Right lobe of liver (tissue), 6 donors: ENCODE measurements around the gene FEM1C. TPM values are rescaled to one million over a fixed set of nuclear protein-coding genes. Genes with fewer than 3 reads are reported as not detected.

ENCODE experiments used
- ATAC-seq, 4 donors: fragments of 200-7000 bp; cut with Tn5 transposase; one replicate each; pipeline ENCODE4 v1.9.1; 2020; ENCODE audit warnings: mild to moderate bottlenecking in 4 of 4, moderate library complexity in 4 of 4
- DNase-seq, 3 donors: peaks; one replicate each; pipeline ENCODE4 v3.0.0-alpha.2; 2020
- H3K27ac ChIP-seq, 3 donors: fragments of 200-600 bp; one replicate each; pipeline ENCODE4 v1.8.0; 2022
- H3K27me3 ChIP-seq, 2 donors: fragments of 200-600 bp; one replicate each; pipeline ENCODE4 v1.8.0; 2022
- H3K36me3 ChIP-seq, 4 donors: fragments of 200-600 bp; sonication (generic) in 1 of 4; one replicate each; pipeline versions ENCODE4 v1.5.1 to v1.8.0; 2017 to 2022; ENCODE audit warnings: control low read depth in 1 of 4
- H3K4me1 ChIP-seq, 4 donors: fragments of 200-600 bp; sonication (generic) in 1 of 4; one replicate each; pipeline versions ENCODE4 v1.5.1 to v1.8.0; 2017 to 2022; ENCODE audit warnings: control low read depth in 1 of 4
- H3K4me3 ChIP-seq, 3 donors: fragments of 200-600 bp; one replicate each; pipeline ENCODE4 v1.8.0; 2022
- H3K9me3 ChIP-seq, 4 donors: fragments of 200-600 bp; sonication (generic) in 1 of 4; one replicate each; pipeline versions ENCODE4 v1.5.1 to v1.8.0; 2017 to 2022; ENCODE audit warnings: control low read depth in 1 of 4
- POLR2A ChIP-seq: fragments of 450-650 bp; IDR thresholded peaks from one replicate; pipeline ENCODE4 v1.6.1; 2017; ENCODE audit warnings: antibody characterized with exemption, mild to moderate bottlenecking
- WGBS: methylation state at CpG from one replicate; pipeline ENCODE4 v1.1.6; 2018; ENCODE audit warnings: low coverage, low lambda C conversion rate; ENCODE audit not compliant: insufficient coverage; ENCODE audit errors: missing lambda C conversion rate; 5-methylcytosine and 5-hydroxymethylcytosine counted together
- intact Hi-C, 2 donors: fragments of 100-400 bp; cut with DNase I; formaldehyde crosslinking; loops; one replicate each; pipeline versions ENCODE4 v1.11.2 to v1.14.1; 2022
- total RNA-seq, 6 experiments: library from RNA; depleted of rRNA in 2 of 6; stranded (reverse); fragments of >200 nt in 2 of 6; fragmentation: NEBNext Ultra II Directional in 3 of 6; extraction: Animal tissue kit (Norgen Biotek cat#: 25700) in 3 of 6; gene quantifications; one replicate each; pipeline versions ENCODE4 v1.1.0 to v1.2.4, GENCODE V29; 2016 to 2023
- TF ChIP-seq, protein P1 (sequence below), 4 donors: fragments of 200-600 bp in 3 of 4; fragments of 450-650 bp in 1 of 4; IDR thresholded peaks; one replicate each; pipeline versions ENCODE4 v1.5.1 to v1.8.0; 2016 to 2022; ENCODE audit warnings: antibody characterized with exemption in 4 of 4, mild to moderate bottlenecking in 2 of 4
- donor health status: DM: no; HTN: yes; CAD: no.
- donor health status: DM: no; HTN: no; CAD: no.
- donor health status: DM: no; HTN: no; CAD: no.
- donor health status: DM: no; HTN: yes; CAD: no.
- donor health status: DM: no; HTN: yes; CAD: no.

The FEM1C gene
- total RNA-seq, 6 experiments from 2014 or later = 8.7 to 12.2 (median 11.0) TPM

- H3K27ac ChIP-seq = no peak overlapping the region
- DNase-seq (no peak), ATAC-seq (no peak)
- intact Hi-C loops = no loop called here
- TF ChIP-seq, protein P1, sequence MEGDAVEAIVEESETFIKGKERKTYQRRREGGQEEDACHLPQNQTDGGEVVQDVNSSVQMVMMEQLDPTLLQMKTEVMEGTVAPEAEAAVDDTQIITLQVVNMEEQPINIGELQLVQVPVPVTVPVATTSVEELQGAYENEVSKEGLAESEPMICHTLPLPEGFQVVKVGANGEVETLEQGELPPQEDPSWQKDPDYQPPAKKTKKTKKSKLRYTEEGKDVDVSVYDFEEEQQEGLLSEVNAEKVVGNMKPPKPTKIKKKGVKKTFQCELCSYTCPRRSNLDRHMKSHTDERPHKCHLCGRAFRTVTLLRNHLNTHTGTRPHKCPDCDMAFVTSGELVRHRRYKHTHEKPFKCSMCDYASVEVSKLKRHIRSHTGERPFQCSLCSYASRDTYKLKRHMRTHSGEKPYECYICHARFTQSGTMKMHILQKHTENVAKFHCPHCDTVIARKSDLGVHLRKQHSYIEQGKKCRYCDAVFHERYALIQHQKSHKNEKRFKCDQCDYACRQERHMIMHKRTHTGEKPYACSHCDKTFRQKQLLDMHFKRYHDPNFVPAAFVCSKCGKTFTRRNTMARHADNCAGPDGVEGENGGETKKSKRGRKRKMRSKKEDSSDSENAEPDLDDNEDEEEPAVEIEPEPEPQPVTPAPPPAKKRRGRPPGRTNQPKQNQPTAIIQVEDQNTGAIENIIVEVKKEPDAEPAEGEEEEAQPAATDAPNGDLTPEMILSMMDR (IDR thresholded peaks at IDR 0.05) = no peak
- TF ChIP-seq POLR2A = no peak
- H3K4me1 ChIP-seq = no peaks in the 10 kb centered on the region
- H3K27me3 ChIP-seq = no peaks in the 10 kb centered on the region
- H3K36me3 ChIP-seq = no peaks in the 10 kb centered on the region
- 81% methylated on average over 2 of the region's 2 CpGs for WGBS
- no peaks in the 10 kb centered on the region for H3K9me3 ChIP-seq
- H3K4me3 ChIP-seq = no peak overlapping the region
Observed at GRCh38 chr5:115509547-115509946, 35.0 kb downstream of the FEM1C start.

DNA sequence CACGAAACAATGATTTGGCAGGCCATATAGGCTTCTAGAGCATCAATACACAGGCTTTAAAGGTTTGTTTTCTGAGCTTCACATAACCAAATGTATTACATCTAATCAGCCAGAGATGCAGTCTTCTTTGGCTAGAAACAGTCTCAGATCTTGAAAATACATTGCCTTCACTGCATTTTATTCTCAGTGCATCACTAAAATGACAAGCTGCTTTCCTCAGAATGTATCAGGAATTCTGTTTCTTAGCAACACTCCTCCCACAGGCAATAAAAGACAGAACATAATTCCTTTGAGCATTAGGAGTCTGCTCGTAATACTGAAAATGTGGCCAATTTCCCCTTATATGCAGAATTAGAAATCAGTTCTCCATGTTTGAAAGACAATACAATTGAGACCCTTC is 36.9 kb downstream of the FEM1C start:
- Histone ChIP-seq H3K27ac (no peak overlapping the region), H3K9me3 (no peaks in the 10 kb centered on the region), H3K4me3 (no peak overlapping the region), H3K27me3 (no peaks in the 10 kb centered on the region), H3K4me1 (no peaks in the 10 kb centered on the region), H3K36me3 (no peaks in the 10 kb centered on the region)
- TF ChIP-seq, protein P1 (IDR thresholded peaks at IDR 0.05) = no peak
- no peak for TF ChIP-seq POLR2A
- intact Hi-C loops = no loop called here
- WGBS = 66% methylated on average over 2 of the region's 2 CpGs
- no peak for DNase-seq
- no peak for ATAC-seq

DNA sequence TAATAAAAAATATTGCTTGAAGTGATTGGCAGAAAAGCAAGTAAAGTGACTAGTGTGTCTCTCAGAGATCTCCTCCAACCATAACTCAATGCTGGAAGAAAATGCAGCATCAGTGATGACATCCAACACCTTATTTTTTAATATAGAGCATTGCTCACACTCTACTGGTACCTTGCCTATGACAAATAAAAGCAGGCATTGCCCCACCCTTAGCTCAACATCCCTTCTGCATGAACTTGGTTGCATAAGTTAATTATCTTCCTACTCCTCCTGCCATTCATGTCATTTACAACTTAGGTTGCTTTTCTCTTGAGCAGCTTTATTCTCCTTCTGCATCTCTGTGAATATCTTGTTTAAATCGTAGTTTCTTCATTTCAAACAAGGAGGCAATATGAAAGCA is 41.2 kb downstream of the FEM1C start:
- ATAC-seq (no peak), DNase-seq (no peak)
- no peaks in the 10 kb centered on the region for H3K36me3 ChIP-seq
- H3K4me3 ChIP-seq = no peak overlapping the region
- no peaks in the 10 kb centered on the region for H3K9me3 ChIP-seq
- no peaks in the 10 kb centered on the region for H3K4me1 ChIP-seq
- no peaks in the 10 kb centered on the region for H3K27me3 ChIP-seq
- H3K27ac ChIP-seq = no peak overlapping the region
- intact Hi-C loops = no loop called here
- WGBS = 73% methylated on average over 1 of the region's 1 CpG
- TF ChIP-seq, protein P1 (IDR thresholded peaks at IDR 0.05) = no peak
- TF ChIP-seq POLR2A = no peak

- intact Hi-C loops = no loop called here
- DNase-seq (no peak), ATAC-seq (no peak)
- no peak overlapping the region for H3K27ac ChIP-seq
- no peaks in the 10 kb centered on the region for H3K36me3 ChIP-seq
- H3K27me3 ChIP-seq = no peaks in the 10 kb centered on the region
- WGBS = 36% methylated on average over 3 of the region's 3 CpGs
- no peak overlapping the region for H3K4me3 ChIP-seq
- no peak for TF ChIP-seq POLR2A
- TF ChIP-seq, protein P1 (IDR thresholded peaks at IDR 0.05) = no peak
- H3K4me1 ChIP-seq = no peaks in the 10 kb centered on the region
- H3K9me3 ChIP-seq = no peaks in the 10 kb centered on the region
Observed at GRCh38 chr5:115501464-115502210, 42.9 kb downstream of the FEM1C start.
